ENCODE measurements around the gene SELENON. TPM values are rescaled to one million over a fixed set of nuclear protein-coding genes. Genes with fewer than 3 reads are reported as not detected.
A peak's percentile ranks its signal among the peaks of the same experiment; 100 is the strongest.

The SELENON gene
- total RNA-seq, 2 donors from 2014 or later: 89.7 to 90.0 TPM

- Histone ChIP-seq H3K4me1 (replicated peaks) (peaks cover 26% of the 10 kb centered on the region), H3K27ac (peak overlapping the region in 1 of 2 donors; percentile 26), H3K36me3 (no peaks in the 10 kb centered on the region), H3K9me3 (no peaks in the 10 kb centered on the region), H3K4me3 (no peak overlapping the region), H3K27me3 (replicated peaks; ENCODE audit: insufficient read depth) (no peaks in the 10 kb centered on the region)
- intact Hi-C loops (cut with DNase I): loop anchor here (5.0 to 10.0 kb wide), 2 partner anchors 194 to 398 kb away; partner anchors contain the start of gene PAFAH2
- TF ChIP-seq POLR2AphosphoS5 (IDR thresholded peaks at IDR 0.05) (peak; percentile 29), CTCF (IDR thresholded peaks at IDR 0.05) (no peak), POLR2A (IDR thresholded peaks at IDR 0.05) (no peak)
- no peak for DNase-seq (ENCODE audit: low spot score)
- 45% methylated on average over 6 of the region's 6 CpGs for WGBS
Observed at GRCh38 chr1:25802915-25803314, 2.9 kb downstream of the SELENON start.

GRCh38 chr1:25803368-25803767 lies 3.4 kb downstream of the SELENON start:
- Histone ChIP-seq H3K27me3 (replicated peaks; ENCODE audit: insufficient read depth) (no peaks in the 10 kb centered on the region), H3K36me3 (no peaks in the 10 kb centered on the region), H3K9me3 (no peaks in the 10 kb centered on the region), H3K27ac (no peak overlapping the region), H3K4me3 (no peak overlapping the region), H3K4me1 (replicated peaks) (peaks cover 26% of the 10 kb centered on the region)
- TF ChIP-seq POLR2AphosphoS5 (IDR thresholded peaks at IDR 0.05): no peak
- TF ChIP-seq CTCF (IDR thresholded peaks at IDR 0.05): no peak
- TF ChIP-seq POLR2A (IDR thresholded peaks at IDR 0.05): no peak
- DNase-seq (ENCODE audit: low spot score): no peak
- WGBS: 83% methylated on average over 1 of the region's 1 CpG
- intact Hi-C loops (cut with DNase I): loop anchor here (5.0 to 10.0 kb wide), 2 partner anchors 194 to 399 kb away; partner anchors contain the start of gene PAFAH2

GRCh38 chr1:25804244-25804963 lies 4.4 kb downstream of the SELENON start:
- no peak for DNase-seq (ENCODE audit: low spot score)

GRCh38 chr1:25804964-25805862 lies 5.2 kb downstream of the SELENON start:
- Histone ChIP-seq H3K27ac (peak overlapping the region; percentile 0 to 27), H3K9me3 (no peaks in the 10 kb centered on the region), H3K27me3 (replicated peaks; ENCODE audit: insufficient read depth) (no peaks in the 10 kb centered on the region), H3K4me1 (replicated peaks) (peaks cover 33% of the 10 kb centered on the region), H3K4me3 (no peak overlapping the region), H3K36me3 (no peaks in the 10 kb centered on the region)
- DNase-seq (ENCODE audit: low spot score): no peak
- 84% methylated on average over 15 of the region's 15 CpGs for WGBS
- TF ChIP-seq POLR2AphosphoS5 (IDR thresholded peaks at IDR 0.05) (no peak), POLR2A (IDR thresholded peaks at IDR 0.05) (no peak), CTCF (IDR thresholded peaks at IDR 0.05) (no peak)
- intact Hi-C loops (cut with DNase I): loop anchor here (5.0 to 10.0 kb wide), 3 partner anchors 192 to 400 kb away; partner anchors contain the start of genes LDLRAP1 and PAFAH2

More at GRCh38 chr1:25804244-25804963, 4.4 kb downstream of the SELENON start:
- Histone ChIP-seq H3K27me3 (replicated peaks; ENCODE audit: insufficient read depth) (no peaks in the 10 kb centered on the region), H3K4me3 (no peak overlapping the region), H3K9me3 (no peaks in the 10 kb centered on the region), H3K36me3 (no peaks in the 10 kb centered on the region), H3K4me1 (replicated peaks) (peaks cover 27% of the 10 kb centered on the region), H3K27ac (peak overlapping the region in 1 of 2 donors; percentile 27)
- WGBS: 70% methylated on average over 10 of the region's 10 CpGs
- TF ChIP-seq POLR2A (IDR thresholded peaks at IDR 0.05) (no peak), POLR2AphosphoS5 (IDR thresholded peaks at IDR 0.05) (no peak), CTCF (IDR thresholded peaks at IDR 0.05) (no peak)
- intact Hi-C loops (cut with DNase I): loop anchor here (5.0 to 10.0 kb wide), 2 partner anchors 193 to 400 kb away; partner anchors contain the start of gene PAFAH2

Measured in prostate gland (tissue), 2 donors.